Left renal pelvis (tissue), 4 donors: Measurements from ENCODE around the gene DNM3. TPM values are rescaled to one million over a fixed set of nuclear protein-coding genes. Genes with fewer than 3 reads are reported as not detected.

Experiments
- DNase-seq, 4 donors: peaks; one replicate each; pipeline ENCODE4 v3.0.0-alpha.2; 2013; ENCODE audit warnings: low read depth in 4 of 4, low spot score in 3 of 4
- polyA plus RNA-seq, 4 donors: library from polyadenylated mRNA; unstranded; fragments of 120-200 nt; gene quantifications; one replicate each; pipeline ENCODE4 v1.2.1, GENCODE V29; 2013; ENCODE audit not compliant: insufficient read length in 4 of 4

The DNM3 gene
- polyA plus RNA-seq, 4 donors = 3.8 to 6.6 (median 4.6) TPM

DNA sequence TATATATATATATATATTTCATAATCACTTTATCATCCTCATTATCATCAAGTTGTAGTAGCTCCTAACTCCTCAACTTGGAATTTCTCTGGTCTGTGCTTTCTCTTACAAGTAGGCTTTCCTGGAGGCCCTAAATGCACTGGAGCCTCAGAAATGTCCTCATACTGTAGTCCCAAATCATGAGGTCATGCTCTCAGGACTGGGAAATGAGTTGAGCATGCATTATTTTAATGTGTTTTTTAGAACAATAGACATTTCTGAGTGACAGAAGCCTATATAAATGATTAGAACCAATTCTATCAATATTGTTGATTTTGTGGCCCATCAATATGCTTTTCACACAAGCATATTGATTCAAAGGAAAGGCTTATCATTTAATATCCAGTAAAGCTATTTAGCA, 536.3 kb downstream of the DNM3 start:
- DNase-seq = no peak

DNA sequence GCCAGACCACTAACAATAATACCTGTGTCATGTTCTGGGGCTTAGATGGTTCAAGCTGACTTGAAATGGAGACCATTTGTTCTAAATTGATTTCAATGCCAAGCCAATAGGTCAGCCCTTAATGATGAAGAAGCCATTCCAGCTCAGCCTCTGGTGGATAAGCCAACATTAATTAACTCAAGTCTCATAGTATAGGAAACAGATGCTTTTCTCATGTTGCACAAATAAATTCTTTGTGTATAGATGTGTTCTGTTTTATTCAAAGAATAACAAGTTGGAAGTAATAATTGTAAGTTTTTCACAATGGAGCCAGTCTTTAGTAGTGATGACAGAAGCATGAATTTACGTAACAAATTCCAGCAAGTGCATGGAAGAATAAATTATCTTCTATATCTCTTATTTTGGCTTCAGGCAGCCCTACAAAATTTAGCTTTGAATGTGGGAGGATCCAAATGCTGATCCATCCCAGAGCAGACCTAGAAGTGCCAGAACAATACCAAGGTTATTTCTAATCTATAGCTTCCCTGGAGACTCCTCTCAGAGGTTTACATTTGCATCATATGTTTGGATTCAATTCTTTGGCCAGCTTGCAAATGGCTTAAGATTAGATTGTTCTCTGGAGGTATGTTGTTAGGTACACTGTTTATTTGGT, 536.9 kb downstream of the DNM3 start:
- no peak for DNase-seq

- DNase-seq = no peak
These were observed 539.3 kb downstream of the DNM3 start for GRCh38 chr1:172380441-172381244.

DNA sequence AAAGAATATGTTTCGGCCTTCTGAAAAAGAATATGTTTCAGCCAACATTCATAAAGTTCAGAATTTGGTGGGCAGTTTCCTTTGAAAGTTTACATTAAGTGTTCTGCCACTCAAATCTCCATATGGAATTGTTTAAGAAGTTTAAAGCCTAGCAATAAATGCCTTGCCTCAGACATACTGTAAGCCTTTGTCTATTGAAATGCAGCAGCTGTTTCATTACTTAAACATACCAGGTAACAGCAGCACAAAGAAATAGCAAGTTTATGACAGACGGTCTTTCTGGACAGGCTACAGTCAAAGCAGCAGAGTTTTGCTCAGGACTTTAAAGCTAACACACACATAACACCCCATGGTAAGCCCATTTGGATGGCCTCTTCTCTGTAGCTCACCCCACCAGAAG, 540.6 kb downstream of the DNM3 start:
- DNase-seq = no peak

- no peak for DNase-seq
These were observed 541.1 kb downstream of the DNM3 start for GRCh38 chr1:172382406-172382805.

DNA sequence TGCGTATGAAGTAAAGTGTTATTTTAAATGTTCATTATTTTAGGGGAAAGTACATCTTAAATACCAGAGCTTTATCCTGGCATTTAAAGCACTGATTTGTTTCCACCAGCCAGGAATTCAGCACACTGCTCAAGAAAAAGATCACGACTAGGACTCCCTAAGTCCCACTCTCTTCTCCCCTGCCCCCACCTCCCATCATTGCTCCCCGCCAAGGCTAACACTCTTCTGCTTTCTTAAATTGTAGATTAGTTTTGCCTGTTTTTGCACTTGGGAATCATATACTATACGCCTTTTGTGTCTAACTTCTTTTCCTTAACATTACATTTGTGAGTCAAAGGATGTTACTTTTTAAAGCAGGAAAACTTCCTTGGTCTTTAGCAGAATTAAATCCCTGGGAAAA, 541.7 kb downstream of the DNM3 start:
- DNase-seq = no peak

GRCh38 chr1:172383536-172383935, 542.2 kb downstream of the DNM3 start:
- DNase-seq = no peak

- no peak for DNase-seq
These were observed 543.4 kb downstream of the DNM3 start for GRCh38 chr1:172384656-172385055.

DNA sequence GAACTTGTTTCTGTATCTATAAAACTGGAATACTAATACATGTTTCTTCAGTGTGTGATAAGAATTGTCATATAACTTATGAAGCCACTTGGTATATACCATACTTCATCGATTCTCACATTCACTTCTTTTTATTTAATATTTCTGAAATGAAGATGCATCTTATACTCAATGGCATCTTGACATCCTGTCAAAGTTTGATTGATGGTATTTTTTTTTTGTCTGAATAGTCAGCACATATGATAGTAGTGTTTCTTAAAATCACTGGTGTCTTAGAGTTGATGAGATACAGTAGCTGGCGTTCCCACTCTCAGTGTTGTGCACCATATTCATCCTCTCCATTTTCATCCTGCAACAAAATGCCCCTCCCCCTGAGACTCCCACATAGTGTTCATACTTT, 544.7 kb downstream of the DNM3 start:
- no peak for DNase-seq

- no peak for DNase-seq
These were observed 547.2 kb downstream of the DNM3 start for GRCh38 chr1:172388490-172388889.

- no peak for DNase-seq
These were observed 549.0 kb downstream of the DNM3 start for GRCh38 chr1:172390301-172390682.

GRCh38 chr1:172390683-172391551, 549.6 kb downstream of the DNM3 start:
- DNase-seq = no peak

DNA sequence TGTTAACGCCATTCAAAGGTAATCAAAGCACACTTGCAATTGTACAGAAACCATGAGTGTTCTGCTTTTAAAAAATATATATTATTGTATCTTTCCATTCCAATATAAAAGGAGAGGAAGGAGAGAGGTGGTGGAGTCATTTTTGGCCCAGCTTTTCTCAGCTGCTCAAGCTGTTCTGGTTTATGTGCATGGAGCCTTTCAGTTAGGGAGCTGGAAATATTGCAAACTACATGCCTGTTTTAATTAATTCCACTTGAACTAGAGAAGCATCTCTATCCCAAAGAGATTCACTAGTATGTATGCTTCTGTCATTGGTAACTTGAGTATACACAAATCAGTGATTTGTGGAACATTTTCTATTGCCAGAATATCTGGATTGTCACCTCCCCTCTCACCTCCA, 550.7 kb downstream of the DNM3 start:
- DNase-seq = no peak

GRCh38 chr1:172393354-172393753, 552.1 kb downstream of the DNM3 start:
- DNase-seq = no peak

DNA sequence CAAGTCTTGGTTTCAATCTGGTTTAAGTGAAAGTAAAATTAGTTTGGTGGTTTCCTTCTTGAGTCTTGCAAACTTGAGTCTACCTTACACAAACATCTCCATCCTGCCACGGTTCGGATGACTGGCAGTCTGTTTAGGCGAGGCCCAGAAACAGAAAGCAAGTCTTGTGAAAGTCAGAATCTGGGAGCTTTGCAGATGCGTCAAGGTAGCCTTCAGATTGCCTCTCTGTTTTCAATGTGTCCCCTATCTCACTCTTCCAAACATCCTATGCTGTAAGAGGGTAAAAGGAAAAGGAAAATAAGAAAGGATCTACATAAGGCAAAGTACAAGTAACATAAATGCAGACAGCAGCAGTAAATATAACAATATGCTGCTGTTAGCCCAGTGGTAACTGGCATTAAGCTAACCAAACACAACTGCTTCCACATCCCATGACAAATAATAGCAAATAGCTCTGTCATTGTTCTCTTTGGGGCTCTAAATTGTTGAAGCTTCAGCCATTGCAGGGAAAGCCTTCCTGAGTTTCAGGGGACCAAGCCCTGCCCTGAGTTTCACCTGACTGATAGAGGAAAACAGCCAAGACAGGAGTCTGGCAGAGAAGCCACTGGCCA, 552.9 kb downstream of the DNM3 start:
- no peak for DNase-seq

- no peak for DNase-seq
These were observed 553.5 kb downstream of the DNM3 start for GRCh38 chr1:172394811-172395210.

- no peak for DNase-seq
These were observed 554.3 kb downstream of the DNM3 start for GRCh38 chr1:172395576-172395975.

- no peak for DNase-seq
These were observed 555.9 kb downstream of the DNM3 start for GRCh38 chr1:172397221-172397620.

DNA sequence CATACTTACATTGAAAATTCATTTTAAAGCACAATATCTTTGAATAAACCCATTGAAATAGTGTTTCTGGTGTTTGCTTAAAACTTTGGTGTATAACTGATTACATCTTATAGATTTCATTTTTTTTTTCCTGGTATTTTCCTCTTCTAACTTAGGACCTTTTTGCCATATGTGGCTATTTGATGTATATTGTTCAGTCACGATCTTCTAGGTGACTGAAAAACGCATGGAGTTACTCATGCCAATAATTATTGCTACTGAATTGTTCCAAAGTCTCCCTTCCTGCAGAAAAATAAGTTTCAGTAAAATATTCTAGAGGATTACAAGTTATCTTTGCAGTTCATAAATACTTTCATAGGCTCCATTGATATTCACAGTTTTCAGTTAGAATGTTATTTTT, 556.3 kb downstream of the DNM3 start:
- DNase-seq = no peak

GRCh38 chr1:172398193-172398592, 556.9 kb downstream of the DNM3 start:
- DNase-seq = no peak
